GM20000 (cell line): ENCODE measurements around the gene HGS.

ENCODE experiments used
- DNase-seq: peaks from one replicate; pipeline ENCODE4 v3.0.0; 2012; ENCODE audit warnings: low spot score
- CTCF ChIP-seq: IDR thresholded peaks from 2 replicates; pipeline ENCODE4 v1.5.1; 2012; ENCODE audit warnings: mild to moderate bottlenecking, control low read depth; ENCODE audit errors: extremely low read depth, missing control alignments

HGS gene

GRCh38 chr17:81717766-81718089 lies 33.9 kb downstream of the HGS start:
- DNase-seq: no peak
- no peak for TF ChIP-seq CTCF

DNA sequence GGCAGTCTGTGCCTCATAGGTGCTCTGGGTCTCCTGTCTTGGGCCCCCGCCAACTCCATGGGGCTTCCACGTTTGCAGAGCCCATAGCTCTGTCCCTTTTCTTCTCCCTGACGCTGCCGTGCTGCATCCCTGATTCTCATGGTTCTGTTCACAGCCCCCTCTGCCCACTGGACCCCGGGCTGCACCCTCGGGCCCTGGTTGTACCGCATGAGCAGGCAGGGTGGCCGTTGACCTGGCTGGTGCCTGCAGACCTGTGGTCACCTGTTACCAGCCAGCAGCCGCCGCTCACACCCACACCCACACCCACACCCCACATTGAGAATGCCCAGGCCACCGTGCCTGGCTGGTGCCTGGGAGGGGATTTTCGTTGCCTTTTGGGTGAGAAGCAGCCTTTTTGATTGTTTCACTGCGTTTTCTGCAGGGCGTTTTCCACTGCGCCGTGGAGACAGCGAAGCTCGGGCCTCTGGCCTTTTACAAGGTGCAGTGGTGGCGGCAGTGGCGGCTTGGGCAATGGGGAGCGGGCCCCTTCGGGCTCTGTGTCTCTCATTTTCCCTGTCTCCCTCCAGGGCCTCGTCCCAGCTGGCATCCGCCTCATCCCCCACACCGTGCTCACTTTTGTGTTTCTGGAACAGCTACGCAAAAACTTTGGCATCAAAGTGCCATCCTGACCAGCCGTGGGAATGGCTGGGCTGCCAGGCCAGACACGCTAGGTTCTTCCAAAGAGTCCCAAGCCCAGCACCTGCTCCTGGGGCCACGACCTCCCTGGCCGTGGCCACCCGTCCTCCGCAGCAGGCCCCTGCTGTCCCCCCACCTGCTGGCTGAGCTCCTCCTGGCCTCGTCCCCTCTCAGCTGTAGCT lies 35.8 kb downstream of the HGS start:
- DNase-seq: no peak
- TF ChIP-seq CTCF: no peak

- TF ChIP-seq CTCF: no peak
- DNase-seq: no peak
These were observed 36.7 kb downstream of the HGS start for GRCh38 chr17:81720267-81721071.

DNA sequence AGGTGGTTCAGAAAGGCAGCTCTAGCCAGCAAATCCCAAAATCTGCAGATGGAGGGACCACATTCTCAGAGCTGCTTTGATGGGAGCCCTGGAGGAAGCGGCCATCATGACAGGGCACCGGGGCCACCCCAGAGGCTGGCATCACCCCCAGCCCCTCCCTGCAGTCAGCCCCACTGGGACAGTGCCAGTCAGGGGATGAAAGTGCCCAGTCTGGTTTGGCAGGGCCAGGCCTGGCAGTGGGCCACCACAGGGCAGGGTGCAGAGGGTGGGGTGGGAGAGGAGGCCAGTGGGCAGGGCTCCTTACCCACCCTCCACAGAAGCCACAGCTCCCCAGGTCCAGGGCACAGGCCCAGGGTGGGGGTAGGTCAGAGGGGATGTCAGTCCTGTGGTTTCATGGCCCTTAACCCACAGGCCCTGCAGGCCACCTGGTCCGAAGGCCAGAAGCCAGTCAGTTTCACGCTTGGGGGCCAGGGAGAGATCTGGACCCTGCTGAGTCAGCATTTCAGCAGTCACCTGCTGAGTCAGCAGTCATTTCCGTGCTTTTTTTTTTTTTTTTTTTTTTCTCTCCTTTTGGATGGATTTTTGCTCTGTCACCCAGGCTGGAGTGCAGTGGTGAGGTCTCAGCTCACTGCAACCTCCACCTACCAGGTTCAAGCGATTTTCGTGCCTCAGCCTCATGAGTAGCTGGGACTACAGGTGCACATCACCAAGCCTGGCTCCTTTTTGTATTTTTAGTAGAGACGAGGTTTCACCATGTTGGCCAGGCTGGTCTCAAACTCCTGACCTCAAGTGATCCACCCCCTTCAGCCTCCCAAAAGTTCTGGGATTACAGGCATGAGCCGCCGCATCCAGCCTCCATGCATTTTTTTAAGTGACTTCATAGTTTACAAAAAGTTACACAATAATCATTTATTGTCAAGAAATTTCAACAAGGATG lies 38.6 kb downstream of the HGS start:
- no peak for TF ChIP-seq CTCF
- DNase-seq: no peak

DNA sequence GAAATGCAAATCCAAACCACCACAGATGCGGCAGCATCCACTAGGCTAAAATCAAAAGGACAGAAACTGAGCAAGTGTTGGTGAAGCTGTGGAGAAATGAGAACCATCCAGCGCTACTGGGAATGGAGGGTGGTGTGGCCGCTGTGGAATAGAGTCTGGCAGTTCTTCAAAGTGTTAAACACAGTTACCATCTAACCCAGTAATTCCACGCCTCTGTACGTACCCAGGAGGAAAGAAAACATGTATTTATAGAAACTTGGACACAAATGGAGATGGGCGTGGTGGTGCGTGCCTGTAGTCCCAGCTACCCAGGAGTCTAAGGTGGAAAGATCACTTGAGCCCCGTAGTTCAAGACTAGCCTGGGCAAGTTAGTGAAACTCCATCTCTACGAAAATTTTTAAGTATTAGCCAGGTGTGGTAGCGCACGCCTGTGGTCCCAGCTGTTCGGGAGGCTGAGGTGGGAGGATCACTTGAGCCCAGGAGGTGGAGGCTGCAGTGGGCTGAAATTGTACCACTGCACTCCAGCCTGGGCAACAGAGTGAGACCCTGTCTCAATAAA lies 39.9 kb downstream of the HGS start:
- TF ChIP-seq CTCF: no peak
- no peak for DNase-seq

DNA sequence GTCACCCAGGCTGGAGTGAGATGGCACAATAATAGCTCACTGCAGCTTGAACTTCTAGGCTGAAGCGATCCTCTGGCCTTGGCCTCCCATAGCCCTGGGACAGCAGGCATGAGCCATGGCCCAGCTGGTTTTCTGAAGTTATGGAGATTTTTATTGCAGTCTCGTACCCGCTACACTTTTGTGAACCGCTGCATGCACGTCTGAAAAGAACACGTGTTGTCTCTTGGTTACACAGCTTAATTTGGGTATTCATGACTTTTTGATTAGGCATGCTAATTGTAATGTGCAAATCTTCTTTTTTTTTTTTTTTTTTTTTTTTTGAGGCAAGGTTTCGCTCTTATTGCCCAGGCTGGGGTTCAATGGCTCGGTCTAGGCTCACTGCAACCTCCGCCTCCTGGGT lies 41.6 kb downstream of the HGS start:
- DNase-seq: no peak
- TF ChIP-seq CTCF: no peak
